Neuron (in vitro differentiated cells): ENCODE measurements around the gene RTN4R.

ENCODE experiments used
- H2AFZ ChIP-seq: one replicate; pipeline ENCODE4 v1.6.1; 2013; ENCODE audit warnings: low read depth, mild to moderate bottlenecking, inconsistent platforms, low read length, moderate library complexity
- H3K27me3 ChIP-seq: one replicate; pipeline ENCODE4 v1.6.1; 2013; ENCODE audit warnings: low read length; ENCODE audit not compliant: insufficient read depth
- H3K36me3 ChIP-seq: one replicate; pipeline ENCODE4 v1.6.1; 2013; ENCODE audit warnings: low read length; ENCODE audit not compliant: insufficient read depth
- H3K4me1 ChIP-seq: one replicate; pipeline ENCODE4 v1.6.1; 2013; ENCODE audit warnings: low read length; ENCODE audit not compliant: insufficient read depth
- H3K4me3 ChIP-seq: 2 replicates; pipeline ENCODE4 v1.5.1; 2013; ENCODE audit warnings: mild to moderate bottlenecking, low read length, moderate library complexity
- H3K9me3 ChIP-seq: one replicate; pipeline ENCODE4 v1.6.1; 2013; ENCODE audit warnings: low read length

The RTN4R gene

GRCh38 chr22:20257212-20258020 lies 10.7 kb downstream of the RTN4R start:
- Histone ChIP-seq H3K4me1 (no peaks in the 10 kb centered on the region), H3K4me3 (no peak overlapping the region), H3K27me3 (no peaks in the 10 kb centered on the region), H2AFZ (no peak overlapping the region), H3K9me3 (no peaks in the 10 kb centered on the region), H3K36me3 (no peaks in the 10 kb centered on the region)

DNA sequence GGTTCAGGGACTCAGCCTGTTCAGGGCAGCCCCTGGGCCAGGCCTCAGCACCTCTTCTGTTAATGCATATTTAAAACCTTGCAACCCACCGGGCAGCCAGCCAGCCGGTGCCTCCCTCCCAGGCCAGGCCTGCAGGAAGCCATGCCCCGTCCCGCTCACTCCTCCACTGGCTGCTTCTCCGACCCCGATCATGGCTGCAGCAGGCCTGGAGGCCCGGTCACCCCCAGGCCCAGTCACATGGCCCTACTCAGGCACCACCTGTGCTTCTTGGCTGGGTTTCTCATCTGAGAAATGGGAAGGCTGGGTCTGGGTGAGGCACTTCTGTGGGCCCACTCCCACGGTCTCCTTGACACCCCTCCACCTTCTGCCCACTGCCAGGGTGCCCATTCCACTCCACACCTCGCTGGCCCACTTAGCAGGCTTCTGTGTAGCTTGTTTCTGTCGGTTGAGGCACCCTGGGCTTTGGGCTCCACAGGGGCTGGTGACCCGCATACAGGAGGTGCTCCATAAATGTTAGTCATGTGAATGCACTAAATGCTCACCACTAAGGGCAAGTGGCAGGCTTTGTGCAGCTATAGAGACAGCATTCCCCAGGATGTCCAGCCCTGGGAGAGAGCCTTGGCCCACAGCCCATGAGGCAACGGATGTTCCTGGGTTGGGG lies 11.4 kb downstream of the RTN4R start:
- no peak overlapping the region for H2AFZ ChIP-seq
- H3K27me3 ChIP-seq = no peaks in the 10 kb centered on the region
- no peak overlapping the region for H3K4me3 ChIP-seq
- no peaks in the 10 kb centered on the region for H3K36me3 ChIP-seq
- no peaks in the 10 kb centered on the region for H3K4me1 ChIP-seq
- peaks cover 3% of the 10 kb centered on the region for H3K9me3 ChIP-seq

DNA sequence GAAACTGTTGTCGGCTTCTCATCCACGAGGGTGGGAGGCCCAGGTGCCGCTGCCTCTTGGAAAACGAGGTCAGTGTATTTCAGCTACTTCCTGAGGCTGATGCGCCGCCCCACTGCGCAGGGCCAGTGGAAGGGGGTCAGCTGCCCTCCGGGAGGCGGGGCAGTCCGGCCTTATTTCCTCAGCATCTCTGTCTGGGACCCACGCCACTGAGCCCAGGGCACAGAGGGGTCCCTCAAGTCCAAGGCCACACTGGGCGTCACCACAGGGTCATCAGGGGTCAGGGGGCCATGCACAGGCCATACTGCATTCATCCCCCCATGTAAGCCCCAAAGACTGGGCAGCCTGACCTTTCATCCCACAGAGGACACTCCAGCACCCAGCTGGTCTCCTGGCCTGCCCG lies 12.1 kb downstream of the RTN4R start:
- Histone ChIP-seq H3K4me3 (no peak overlapping the region), H2AFZ (no peak overlapping the region), H3K36me3 (no peaks in the 10 kb centered on the region), H3K9me3 (peaks cover 3% of the 10 kb centered on the region), H3K27me3 (no peaks in the 10 kb centered on the region), H3K4me1 (no peaks in the 10 kb centered on the region)

GRCh38 chr22:20254975-20255946 lies 12.9 kb downstream of the RTN4R start:
- no peak overlapping the region for H2AFZ ChIP-seq
- no peaks in the 10 kb centered on the region for H3K36me3 ChIP-seq
- H3K4me1 ChIP-seq = peaks cover 2% of the 10 kb centered on the region
- no peak overlapping the region for H3K4me3 ChIP-seq
- peaks cover 3% of the 10 kb centered on the region for H3K9me3 ChIP-seq
- no peaks in the 10 kb centered on the region for H3K27me3 ChIP-seq

GRCh38 chr22:20253161-20253560 lies 15.0 kb downstream of the RTN4R start:
- Histone ChIP-seq H3K27me3 (no peaks in the 10 kb centered on the region), H3K36me3 (no peaks in the 10 kb centered on the region), H3K4me3 (no peak overlapping the region), H3K4me1 (peaks cover 11% of the 10 kb centered on the region), H2AFZ (no peak overlapping the region), H3K9me3 (peaks cover 3% of the 10 kb centered on the region)

GRCh38 chr22:20251981-20252380 lies 16.1 kb downstream of the RTN4R start:
- H3K4me1 ChIP-seq = peaks cover 17% of the 10 kb centered on the region

GRCh38 chr22:20251491-20251890 lies 16.6 kb downstream of the RTN4R start:
- H2AFZ ChIP-seq = no peak overlapping the region
- no peaks in the 10 kb centered on the region for H3K36me3 ChIP-seq
- peaks cover 21% of the 10 kb centered on the region for H3K4me1 ChIP-seq
- H3K27me3 ChIP-seq = no peaks in the 10 kb centered on the region
- H3K4me3 ChIP-seq = no peak overlapping the region
- H3K9me3 ChIP-seq = peaks cover 3% of the 10 kb centered on the region

More at GRCh38 chr22:20251981-20252380, 16.1 kb downstream of the RTN4R start:
- Histone ChIP-seq H3K36me3 (no peaks in the 10 kb centered on the region), H2AFZ (no peak overlapping the region), H3K9me3 (peaks cover 3% of the 10 kb centered on the region), H3K27me3 (no peaks in the 10 kb centered on the region), H3K4me3 (no peak overlapping the region)

- peaks cover 37% of the 10 kb centered on the region for H3K4me1 ChIP-seq
- H3K27me3 ChIP-seq = no peaks in the 10 kb centered on the region
- H2AFZ ChIP-seq = no peak overlapping the region
- peaks cover 3% of the 10 kb centered on the region for H3K9me3 ChIP-seq
- no peaks in the 10 kb centered on the region for H3K36me3 ChIP-seq
- no peak overlapping the region for H3K4me3 ChIP-seq
Measured at GRCh38 chr22:20249797-20250354, 18.2 kb downstream of the RTN4R start.

GRCh38 chr22:20248461-20248978 lies 19.6 kb downstream of the RTN4R start:
- Histone ChIP-seq H3K9me3 (peaks cover 3% of the 10 kb centered on the region), H3K4me3 (no peak overlapping the region), H3K36me3 (no peaks in the 10 kb centered on the region), H3K27me3 (no peaks in the 10 kb centered on the region), H2AFZ (no peak overlapping the region), H3K4me1 (peaks cover 51% of the 10 kb centered on the region)

GRCh38 chr22:20247608-20248171 lies 20.4 kb downstream of the RTN4R start:
- peaks cover 3% of the 10 kb centered on the region for H3K9me3 ChIP-seq
- H3K4me3 ChIP-seq = no peak overlapping the region
- H3K27me3 ChIP-seq = no peaks in the 10 kb centered on the region
- H3K36me3 ChIP-seq = peaks cover under 1% of the 10 kb centered on the region
- no peak overlapping the region for H2AFZ ChIP-seq
- peaks cover 54% of the 10 kb centered on the region for H3K4me1 ChIP-seq

DNA sequence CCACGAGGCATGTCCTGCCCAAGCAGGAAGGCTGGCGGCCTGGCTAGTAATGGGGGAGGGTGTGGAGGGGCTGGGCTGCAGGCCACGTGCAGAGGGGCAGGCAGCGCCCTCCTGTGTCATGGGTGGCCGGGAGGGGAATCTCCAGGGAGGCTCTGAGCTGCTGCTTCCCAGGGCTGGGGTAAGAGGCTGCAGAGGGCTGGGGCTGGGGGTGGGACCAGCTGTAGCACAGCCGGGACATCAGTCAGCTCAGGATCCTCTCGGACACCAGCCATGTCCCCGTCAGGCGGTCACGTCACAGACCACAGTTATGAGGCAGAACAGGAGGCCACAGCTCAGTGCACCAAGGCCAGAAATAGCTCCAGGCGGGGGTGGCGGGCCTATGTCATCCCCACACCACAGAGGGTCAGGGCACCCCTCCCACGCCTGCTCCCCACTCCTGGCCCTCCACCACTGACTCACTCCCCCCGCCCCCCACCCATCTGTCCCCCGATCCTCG lies 21.1 kb downstream of the RTN4R start:
- H3K27me3 ChIP-seq = no peaks in the 10 kb centered on the region
- peaks cover 7% of the 10 kb centered on the region for H3K36me3 ChIP-seq
- H2AFZ ChIP-seq = no peak overlapping the region
- no peak overlapping the region for H3K4me3 ChIP-seq
- H3K9me3 ChIP-seq = peaks cover 3% of the 10 kb centered on the region
- H3K4me1 ChIP-seq = peaks cover 54% of the 10 kb centered on the region

DNA sequence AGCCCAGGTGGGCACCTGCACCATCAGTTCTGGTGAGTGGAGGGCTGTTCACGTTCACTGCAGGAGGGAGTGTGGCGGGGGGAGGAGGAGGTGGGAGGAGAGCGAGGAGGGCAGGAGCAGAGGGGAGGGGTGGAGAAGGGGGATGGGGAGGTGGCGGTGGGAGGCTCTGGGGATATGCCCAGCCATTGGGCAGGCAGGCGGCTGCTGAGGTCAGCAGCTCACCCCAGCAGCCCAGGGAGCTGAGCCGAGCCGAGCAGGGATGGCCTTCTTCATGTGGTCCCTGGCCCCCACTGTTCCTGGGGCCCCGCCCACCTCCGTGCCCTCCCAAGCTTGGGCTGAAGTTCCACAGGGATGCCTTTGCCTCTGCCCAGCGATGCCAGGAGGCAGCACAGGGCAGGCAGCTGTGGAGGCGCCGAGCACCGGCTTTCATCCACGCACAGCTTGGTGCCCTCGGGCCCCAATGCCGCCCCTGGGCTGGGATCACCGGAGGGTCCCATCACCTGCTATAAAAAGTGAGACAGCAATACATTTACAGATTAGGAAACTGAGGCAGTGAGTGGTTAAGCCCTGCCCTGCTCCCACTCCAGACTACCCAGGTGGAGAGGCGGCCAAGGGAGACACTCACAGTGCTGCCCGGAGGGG lies 21.6 kb downstream of the RTN4R start:
- Histone ChIP-seq H3K36me3 (peaks cover 12% of the 10 kb centered on the region), H3K4me3 (no peak overlapping the region), H3K9me3 (no peaks in the 10 kb centered on the region), H3K4me1 (peaks cover 54% of the 10 kb centered on the region), H2AFZ (no peak overlapping the region), H3K27me3 (no peaks in the 10 kb centered on the region)
